CD4-positive, alpha-beta memory T cell (primary cell): ENCODE measurements around the gene FADS3. TPM values are rescaled to one million over a fixed set of nuclear protein-coding genes. Genes with fewer than 3 reads are reported as not detected.

ENCODE experiments used
- CTCF ChIA-PET: fragments of 350-600 bp; sonication (Branson Sonifier 250); formaldehyde crosslinking; loops from one replicate; lab custom pipeline; 2021; ENCODE audit warnings: inconsistent platforms; ENCODE audit not compliant: partially characterized antibody; lab: Charles Lee
- POLR2A ChIA-PET: fragments of 350-600 bp; sonication (Branson Sonifier 250); formaldehyde crosslinking; loops from one replicate; lab custom pipeline; 2021; ENCODE audit not compliant: partially characterized antibody; lab: Charles Lee
- DNase-seq, 5 donors: peaks; one replicate each; pipeline versions ENCODE4 v3.0.0 to v3.0.0-alpha.2; 2020 to 2022; ENCODE audit warnings: mixed read lengths in 1 of 5
- H3K27ac ChIP-seq: one replicate; pipeline ENCODE4 v1.7.0; 2013; ENCODE audit warnings: low read depth, low read length
- H3K27me3 ChIP-seq: 2 replicates; pipeline ENCODE4 v1.7.0; 2013; ENCODE audit warnings: mild to moderate bottlenecking, low read length, moderate library complexity; ENCODE audit not compliant: insufficient read depth
- H3K36me3 ChIP-seq: 2 replicates; pipeline ENCODE4 v1.7.0; 2013; ENCODE audit warnings: mild to moderate bottlenecking, low read length, moderate library complexity; ENCODE audit not compliant: insufficient read depth
- H3K4me1 ChIP-seq: 2 replicates; pipeline ENCODE4 v1.7.0; 2013; ENCODE audit warnings: mild to moderate bottlenecking, low read length, moderate library complexity; ENCODE audit not compliant: insufficient read depth
- H3K4me3 ChIP-seq, 2 donors: one replicate each; pipeline ENCODE4 v1.7.0; 2013; ENCODE audit warnings: low read length in 2 of 2, mild to moderate bottlenecking in 1 of 2
- H3K9me3 ChIP-seq, 2 donors: one replicate each; pipeline ENCODE4 v1.7.0; 2013; ENCODE audit warnings: low read length in 2 of 2, control low read depth in 1 of 2; ENCODE audit not compliant: control insufficient read depth in 1 of 2
- H3K27ac Mint-ChIP-seq, 7 donors: one replicate each; pipeline ENCODE4 v1.8.0; 2020 to 2021; ENCODE audit warnings: mixed read lengths in 7 of 7, mild to moderate bottlenecking in 6 of 7, inconsistent platforms in 3 of 7, moderate library complexity in 3 of 7
- H3K27me3 Mint-ChIP-seq, 2 donors: one replicate each; pipeline ENCODE4 v1.8.0; 2020 to 2021; ENCODE audit warnings: mixed read lengths in 2 of 2
- H3K36me3 Mint-ChIP-seq, 2 donors: one replicate each; pipeline ENCODE4 v1.8.0; 2020 to 2021; ENCODE audit warnings: mixed read lengths in 2 of 2, inconsistent platforms in 1 of 2, mild to moderate bottlenecking in 1 of 2
- H3K4me1 Mint-ChIP-seq, 4 donors: one replicate each; pipeline ENCODE4 v1.8.0; 2020 to 2021; ENCODE audit warnings: mixed read lengths in 4 of 4, mild to moderate bottlenecking in 1 of 4
- H3K4me3 Mint-ChIP-seq, 8 donors: one replicate each; pipeline ENCODE4 v1.8.0; 2020 to 2021; ENCODE audit warnings: mixed read lengths in 8 of 8, mild to moderate bottlenecking in 7 of 8, moderate library complexity in 6 of 8, inconsistent platforms in 3 of 8
- H3K9me3 Mint-ChIP-seq, 8 donors: one replicate each; pipeline ENCODE4 v1.8.0; 2020 to 2021; ENCODE audit warnings: mixed read lengths in 8 of 8, mild to moderate bottlenecking in 5 of 8, inconsistent platforms in 3 of 8, moderate library complexity in 1 of 8
- intact Hi-C: fragments of 100-400 bp; cut with micrococcal nuclease; formaldehyde crosslinking; loops from one replicate; pipeline ENCODE4 v1.15.1; 2023
- polyA plus RNA-seq, 2 donors: library from polyadenylated mRNA; unstranded; fragments of 300-500 nt; fragmentation: Illumina TruSeq; gene quantifications; one replicate each; pipeline ENCODE4 v1.2.3, GENCODE V29; 2021
- total RNA-seq, 2 experiments: library from RNA; stranded (reverse); gene quantifications; one replicate each; pipeline ENCODE4 v1.2.3, GENCODE V29; 2021

Gene FADS3
- total and polyA plus RNA-seq, 4 experiments from 2014 or later, result 2.9 to 7.8 (median 4.4) TPM

DNA sequence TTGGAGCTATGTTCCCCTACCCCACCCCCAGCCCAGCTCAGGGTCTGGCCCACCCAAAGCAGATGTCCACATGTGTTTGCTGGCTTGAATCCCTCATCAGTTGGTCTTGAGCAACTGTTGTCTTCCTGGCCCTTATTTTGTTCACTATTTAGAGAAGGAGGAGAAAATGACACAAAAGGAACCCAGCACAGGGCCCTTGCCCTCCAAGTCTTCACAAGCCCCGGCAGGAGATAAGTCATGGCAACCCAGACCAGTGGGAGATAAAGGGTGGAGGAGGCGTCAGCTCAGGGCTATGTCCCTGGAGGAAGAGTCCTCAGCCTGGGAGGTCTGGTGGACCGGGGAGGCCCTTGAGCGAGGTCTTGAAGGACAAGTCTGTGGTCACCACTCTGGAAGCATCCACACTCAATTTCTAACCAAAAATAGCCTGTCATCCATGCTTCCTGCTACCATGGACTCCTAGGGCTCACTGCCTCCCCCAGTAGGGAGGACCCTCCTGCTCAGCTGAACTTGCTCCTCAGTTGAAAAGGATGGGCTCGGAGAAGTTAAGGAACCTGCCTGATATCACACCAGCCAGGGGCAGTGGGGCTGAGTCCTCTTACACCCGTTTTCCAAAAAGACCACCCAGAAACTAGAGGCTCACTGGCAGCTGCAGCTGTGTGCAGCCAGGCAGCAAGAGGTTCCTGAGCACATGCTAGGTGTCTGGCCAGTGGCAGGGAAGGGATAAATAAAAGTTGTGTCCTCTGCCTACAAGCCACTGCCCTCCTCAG, 27.8 kb upstream of the FADS3 start:
- POLR2A ChIA-PET, result no interaction called here
- H3K27ac Mint-ChIP-seq, result peak overlapping the region in 1 of 7 donors; percentile 75
- Histone ChIP-seq H3K9me3 (no peaks in the 10 kb centered on the region), H3K27ac (no peak overlapping the region), H3K4me1 (no peaks in the 10 kb centered on the region), H3K36me3 (no peaks in the 10 kb centered on the region), H3K27me3 (peaks cover 8% of the 10 kb centered on the region), H3K4me3 (no peak overlapping the region)
- no peak for DNase-seq
- CTCF ChIA-PET, result interaction anchor here (0.9 to 1.7 kb wide), 4 partner anchors 10 to 163 kb away, joined by 3 to 4 read pairs (median 4); no protein-coding TSS in a partner anchor
- no peaks in the 10 kb centered on the region for H3K9me3 Mint-ChIP-seq
- H3K27me3 Mint-ChIP-seq, result peaks cover 33 to 49% of the 10 kb centered on the region in 2 donors
- peaks cover 3 to 14% (median 9%) of the 10 kb centered on the region in 4 donors for H3K4me1 Mint-ChIP-seq
- peak overlapping the region in 2 of 8 donors; percentile 35 to 83 for H3K4me3 Mint-ChIP-seq
- intact Hi-C loops, result no loop called here
- no peaks in the 10 kb centered on the region for H3K36me3 Mint-ChIP-seq

- H3K27me3 Mint-ChIP-seq, result peaks cover 33 to 54% of the 10 kb centered on the region in 2 donors
Measured at GRCh38 chr11:61918251-61918937, 27.0 kb upstream of the FADS3 start.

GRCh38 chr11:61917334-61918109, 26.2 kb upstream of the FADS3 start, which contains the start of gene RAB3IL1:
TSS of gene RAB3IL1 (minus strand) at chr11:61917566. CDS start at chr11:61917367, 199 bp downstream.
- H3K9me3 ChIP-seq, result no peaks in the 10 kb centered on the region
- peaks cover 8% of the 10 kb centered on the region for H3K27me3 ChIP-seq
- H3K4me3 Mint-ChIP-seq, result peak within 1 kb of the TSS; percentile 71 to 85 (median 81)
- POLR2A ChIA-PET, result no interaction called here
- peaks cover 3 to 14% (median 9%) of the 10 kb centered on the region in 4 donors for H3K4me1 Mint-ChIP-seq
- CTCF ChIA-PET, result no interaction called here
- peak within 1 kb of the TSS in 2 of 7 donors; percentile 48 to 82 for H3K27ac Mint-ChIP-seq
- H3K36me3 ChIP-seq, result no peaks in the 10 kb centered on the region
- no peak for DNase-seq
- no peak within 1 kb of the TSS for H3K27ac ChIP-seq
- H3K4me3 ChIP-seq, result no peak within 1 kb of the TSS
- no peaks in the 10 kb centered on the region for H3K4me1 ChIP-seq
- intact Hi-C loops, result no loop called here
- no peaks in the 10 kb centered on the region for H3K9me3 Mint-ChIP-seq
- peaks cover 30 to 57% of the 10 kb centered on the region in 2 donors for H3K27me3 Mint-ChIP-seq
- H3K36me3 Mint-ChIP-seq, result no peaks in the 10 kb centered on the region

More at GRCh38 chr11:61918251-61918937, 27.0 kb upstream of the FADS3 start:
- Histone ChIP-seq H3K27ac (no peak overlapping the region), H3K4me3 (no peak overlapping the region), H3K36me3 (no peaks in the 10 kb centered on the region), H3K4me1 (no peaks in the 10 kb centered on the region), H3K27me3 (peaks cover 8% of the 10 kb centered on the region), H3K9me3 (no peaks in the 10 kb centered on the region)
- peak overlapping the region in 7 of 8 donors; percentile 71 to 84 (median 81) for H3K4me3 Mint-ChIP-seq
- H3K4me1 Mint-ChIP-seq, result peaks cover 3 to 14% (median 9%) of the 10 kb centered on the region in 4 donors
- intact Hi-C loops, result no loop called here
- ChIA-PET CTCF (no interaction called here), POLR2A (no interaction called here)
- no peak for DNase-seq
- H3K9me3 Mint-ChIP-seq, result no peaks in the 10 kb centered on the region
- no peaks in the 10 kb centered on the region for H3K36me3 Mint-ChIP-seq
- peak overlapping the region in 1 of 7 donors; percentile 22 for H3K27ac Mint-ChIP-seq

DNA sequence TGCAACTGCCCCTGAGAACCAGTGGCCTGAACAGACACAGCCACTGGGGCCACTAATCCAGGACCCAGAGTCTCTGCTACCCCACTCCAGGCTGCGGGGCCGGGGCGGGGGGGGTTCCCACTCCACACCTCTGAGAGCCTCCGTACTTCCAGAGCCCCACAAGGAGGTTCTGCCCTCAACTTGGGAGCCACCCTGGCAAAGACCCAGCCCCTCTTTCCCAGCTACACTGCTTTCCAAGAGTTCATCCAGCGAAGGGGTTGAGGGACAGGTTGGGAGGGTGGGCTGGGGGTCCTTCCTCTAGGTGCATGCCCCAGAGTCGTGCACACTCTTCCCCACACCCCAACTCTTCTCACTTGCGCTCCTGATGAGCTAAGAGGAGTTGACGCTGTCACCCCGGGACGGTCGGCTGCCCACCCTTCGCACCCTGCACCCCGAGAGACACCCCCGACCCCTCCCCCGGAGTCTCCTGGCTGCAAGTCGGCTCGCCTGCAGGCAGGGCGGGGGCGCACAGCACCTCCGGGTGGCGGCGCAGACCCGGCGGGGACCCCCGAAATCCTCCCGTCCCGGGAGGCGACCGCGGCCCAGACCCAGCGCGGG, 25.5 kb upstream of the FADS3 start:
- ChIA-PET CTCF (interaction anchor here (3.6 kb wide), 1 partner anchor 165 kb away, joined by 11 read pairs; no protein-coding TSS in a partner anchor), POLR2A (no interaction called here)
- intact Hi-C loops, result no loop called here
- H3K4me3 Mint-ChIP-seq, result peak overlapping the region; percentile 25 to 73 (median 58)
- Histone ChIP-seq H3K9me3 (no peaks in the 10 kb centered on the region), H3K36me3 (no peaks in the 10 kb centered on the region), H3K4me3 (no peak overlapping the region), H3K27me3 (peaks cover 8% of the 10 kb centered on the region), H3K27ac (no peak overlapping the region), H3K4me1 (no peaks in the 10 kb centered on the region)
- no peaks in the 10 kb centered on the region for H3K9me3 Mint-ChIP-seq
- no peaks in the 10 kb centered on the region for H3K36me3 Mint-ChIP-seq
- peaks cover 3 to 14% (median 9%) of the 10 kb centered on the region in 4 donors for H3K4me1 Mint-ChIP-seq
- no peak for DNase-seq
- H3K27me3 Mint-ChIP-seq, result peaks cover 30 to 57% of the 10 kb centered on the region in 2 donors
- H3K27ac Mint-ChIP-seq, result no peak overlapping the region

- H3K9me3 ChIP-seq, result no peaks in the 10 kb centered on the region
- Mint-ChIP-seq H3K4me1 (peaks cover 3 to 14% (median 9%) of the 10 kb centered on the region in 4 donors), H3K4me3 (peak overlapping the region in 1 of 8 donors; percentile 64), H3K27ac (no peak overlapping the region), H3K9me3 (no peaks in the 10 kb centered on the region), H3K27me3 (peaks cover 22 to 48% of the 10 kb centered on the region in 2 donors), H3K36me3 (no peaks in the 10 kb centered on the region)
- H3K4me1 ChIP-seq, result no peaks in the 10 kb centered on the region
- H3K36me3 ChIP-seq, result no peaks in the 10 kb centered on the region
- H3K27me3 ChIP-seq, result peaks cover 8% of the 10 kb centered on the region
- ChIA-PET POLR2A (no interaction called here), CTCF (interaction anchor here (1.6 to 3.6 kb wide), 2 partner anchors 17 to 167 kb away, joined by 6 to 11 read pairs; no protein-coding TSS in a partner anchor)
- no peak overlapping the region for H3K4me3 ChIP-seq
- no peak overlapping the region for H3K27ac ChIP-seq
- DNase-seq, result no peak
- intact Hi-C loops, result no loop called here
Measured at GRCh38 chr11:61914471-61915171, 23.3 kb upstream of the FADS3 start.

DNA sequence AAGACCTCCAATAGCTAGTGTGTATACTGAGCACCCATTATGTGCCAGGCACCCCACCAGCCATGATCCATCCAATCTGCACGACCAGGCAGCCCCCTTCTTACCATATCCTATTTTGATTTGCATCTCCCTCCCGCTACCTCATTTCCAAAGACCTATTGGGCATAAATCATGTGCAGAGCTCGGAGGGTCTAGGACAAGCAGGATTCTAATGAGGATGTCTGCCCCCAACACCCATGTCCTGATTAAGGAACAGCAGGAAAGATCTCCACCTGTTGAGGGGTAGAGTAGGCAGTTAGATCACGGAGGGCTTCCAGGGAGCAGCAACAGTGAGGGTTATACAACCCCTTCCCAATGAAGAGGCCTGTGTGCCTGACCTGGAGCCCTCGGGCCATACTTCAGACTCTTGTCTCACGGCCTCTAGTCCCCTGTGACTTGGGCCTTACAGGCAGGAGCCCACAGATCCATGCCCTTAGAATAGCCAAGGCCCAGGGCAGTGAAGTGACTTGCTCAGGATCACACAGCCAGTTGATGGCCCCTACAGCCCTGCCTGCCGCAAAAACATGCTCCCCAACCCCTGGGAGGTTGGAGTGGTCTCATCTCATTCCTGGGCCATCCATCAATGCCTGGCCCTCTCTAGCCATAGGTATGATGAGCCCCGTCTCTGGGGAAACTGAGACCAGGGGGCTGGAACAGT, 22.5 kb upstream of the FADS3 start:
- no peaks in the 10 kb centered on the region for H3K36me3 ChIP-seq
- intact Hi-C loops, result no loop called here
- CTCF ChIA-PET, result interaction anchor here (1.6 to 3.6 kb wide), 2 partner anchors 16 to 168 kb away, joined by 6 to 11 read pairs; no protein-coding TSS in a partner anchor

More for the DNA sequence above, 22.5 kb upstream of the FADS3 start:
- no peak overlapping the region for H3K27ac Mint-ChIP-seq
- H3K4me3 ChIP-seq, result no peak overlapping the region
- H3K4me1 ChIP-seq, result no peaks in the 10 kb centered on the region
- H3K9me3 ChIP-seq, result no peaks in the 10 kb centered on the region
- no peak overlapping the region for H3K4me3 Mint-ChIP-seq
- no peak for DNase-seq
- POLR2A ChIA-PET, result no interaction called here
- peaks cover 3 to 14% (median 9%) of the 10 kb centered on the region in 4 donors for H3K4me1 Mint-ChIP-seq
- H3K27me3 ChIP-seq, result peaks cover 8% of the 10 kb centered on the region
- H3K36me3 Mint-ChIP-seq, result no peaks in the 10 kb centered on the region
- no peaks in the 10 kb centered on the region for H3K9me3 Mint-ChIP-seq
- H3K27me3 Mint-ChIP-seq, result peaks cover 21 to 42% of the 10 kb centered on the region in 2 donors
- H3K27ac ChIP-seq, result no peak overlapping the region
